Hematopoietic multipotent progenitor cell treated with erythropoietin and hydrocortisone succinate and interleukin-3 and kit ligand, for 17 days (in vitro differentiated cells): ENCODE data around the gene OR2H1.

Source experiments
- DNase-seq: peaks from one replicate; pipeline ENCODE4 v3.0.0-alpha.2; 2015; ENCODE audit warnings: low spot score

The OR2H1 gene

GRCh38 chr6:29483735-29484134 lies 26.8 kb downstream of the OR2H1 start:
- no peak for DNase-seq

DNA sequence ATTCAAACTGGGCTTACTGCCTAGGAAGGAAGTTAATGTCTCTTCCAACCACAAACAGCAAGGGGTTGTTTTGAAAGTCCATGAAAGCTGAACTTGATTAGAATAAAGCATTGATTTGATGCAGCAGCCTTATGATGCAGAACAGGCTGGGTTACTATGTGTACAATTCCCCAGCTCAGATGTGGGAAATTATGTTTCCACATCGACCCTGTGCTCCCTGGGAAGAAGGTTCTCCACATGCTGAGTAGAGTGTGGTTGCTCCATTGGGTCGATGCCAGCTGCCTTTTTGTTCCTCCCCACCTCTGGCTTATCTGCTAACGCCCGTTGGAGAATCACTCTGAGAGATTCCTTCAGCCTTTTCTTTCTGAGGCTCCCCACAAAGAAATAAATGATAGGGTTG lies 29.6 kb downstream of the OR2H1 start:
- DNase-seq, result no peak

- DNase-seq, result no peak
These were observed 30.2 kb downstream of the OR2H1 start for GRCh38 chr6:29487131-29487530.

- no peak for DNase-seq
These were observed 30.7 kb downstream of the OR2H1 start, which contains the start of gene MAS1L for GRCh38 chr6:29487660-29488059. Gene MAS1L, minus strand, starts transcription at chr6:29487956. Its CDS starts 54 bp downstream, at chr6:29487902.

DNA sequence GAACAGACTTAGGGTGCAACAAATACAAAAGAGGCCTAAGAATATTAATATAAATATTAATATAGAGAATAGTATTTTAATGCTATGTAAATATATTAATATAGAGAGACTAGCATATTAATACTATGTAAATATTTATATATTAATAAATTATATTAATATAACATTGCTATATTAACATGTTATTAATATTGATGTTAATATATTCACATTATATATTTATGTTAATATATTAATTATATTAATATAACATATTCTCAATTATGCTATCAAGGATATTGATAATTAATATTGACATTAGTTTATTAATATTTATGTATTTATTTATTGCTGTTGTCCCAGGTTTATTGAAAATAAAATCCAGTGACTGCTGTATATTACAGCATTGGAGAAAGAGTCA lies 31.9 kb downstream of the OR2H1 start:
- DNase-seq, result no peak

DNA sequence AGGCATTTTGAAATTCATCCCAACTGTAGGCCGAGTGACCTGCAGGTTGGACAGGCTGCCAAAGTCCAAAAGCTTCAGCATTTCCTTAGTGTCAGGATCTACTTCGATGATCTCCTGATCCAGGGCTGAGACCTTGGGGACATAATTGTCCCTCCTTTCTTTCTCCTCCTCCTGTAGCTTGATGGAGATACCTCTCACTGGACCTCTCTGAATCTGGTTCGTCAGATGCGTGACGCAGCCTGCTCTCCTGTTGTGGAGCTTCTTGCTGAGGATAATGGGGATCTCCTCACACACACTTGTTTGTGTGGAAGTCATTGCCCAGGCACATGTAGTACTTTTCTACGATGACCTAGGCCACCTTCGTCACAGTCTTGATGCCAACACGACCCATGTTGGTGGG lies 32.3 kb downstream of the OR2H1 start:
- no peak for DNase-seq

DNA sequence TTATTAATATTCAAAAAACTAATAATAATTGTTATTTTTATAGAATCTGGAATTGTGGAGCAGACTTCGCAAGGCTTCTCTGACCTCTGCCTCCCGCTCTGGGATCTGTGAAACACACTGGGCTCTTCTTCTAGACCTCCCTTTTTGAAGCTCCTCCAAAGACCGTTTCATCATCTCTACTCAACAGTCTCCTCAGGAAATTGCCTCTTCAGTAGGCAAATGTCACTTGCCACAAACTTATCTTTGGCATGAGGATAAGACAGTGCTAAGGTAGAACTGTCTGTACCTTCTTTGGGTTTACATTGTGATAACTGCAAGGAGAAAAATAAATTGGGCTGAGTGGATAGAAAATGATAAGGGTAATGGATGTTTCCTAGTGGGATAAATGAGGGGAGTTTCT lies 33.1 kb downstream of the OR2H1 start:
- no peak for DNase-seq

- DNase-seq, result no peak
These were observed 33.6 kb downstream of the OR2H1 start for GRCh38 chr6:29490552-29490951.

DNA sequence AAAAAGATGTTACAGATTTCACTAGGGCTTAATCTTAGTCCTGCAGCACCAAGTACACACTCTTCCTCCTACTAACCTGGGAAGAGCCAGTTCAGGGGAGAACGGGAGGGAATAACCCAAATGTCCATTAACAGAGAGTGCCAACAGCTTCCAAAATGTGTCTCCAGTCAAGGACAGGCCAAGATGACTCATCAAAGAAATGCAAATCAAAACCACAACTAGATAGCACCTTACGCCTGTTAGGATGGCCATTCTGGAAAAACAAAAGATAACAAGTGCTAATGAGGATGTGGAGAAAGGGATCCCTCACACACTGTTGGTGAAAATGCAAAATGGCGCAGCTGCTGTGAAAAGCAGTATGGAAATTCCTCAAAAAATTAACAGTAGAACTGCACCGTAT lies 34.6 kb downstream of the OR2H1 start:
- DNase-seq, result no peak

- DNase-seq, result no peak
These were observed 36.3 kb downstream of the OR2H1 start for GRCh38 chr6:29493261-29493660.

DNA sequence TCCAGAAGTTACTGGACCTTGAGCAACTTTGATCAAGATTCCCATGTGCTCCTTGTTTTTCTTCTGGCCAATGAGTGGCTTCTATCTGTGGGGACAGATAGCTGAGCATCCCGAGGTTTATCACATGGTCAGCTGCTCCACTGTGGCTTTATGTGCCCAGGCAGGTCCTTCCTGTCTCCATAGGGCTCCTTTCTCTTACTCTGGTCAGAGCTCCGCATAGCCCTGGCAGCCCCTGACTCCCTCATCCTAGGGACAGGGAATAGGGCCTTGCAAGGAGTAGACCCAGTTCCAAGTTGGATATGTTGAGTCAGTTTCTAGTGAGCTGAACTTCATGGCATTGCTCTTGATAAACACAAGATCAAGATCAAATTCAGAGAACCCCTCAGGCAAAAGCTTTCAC lies 37.2 kb downstream of the OR2H1 start:
- DNase-seq, result no peak

DNA sequence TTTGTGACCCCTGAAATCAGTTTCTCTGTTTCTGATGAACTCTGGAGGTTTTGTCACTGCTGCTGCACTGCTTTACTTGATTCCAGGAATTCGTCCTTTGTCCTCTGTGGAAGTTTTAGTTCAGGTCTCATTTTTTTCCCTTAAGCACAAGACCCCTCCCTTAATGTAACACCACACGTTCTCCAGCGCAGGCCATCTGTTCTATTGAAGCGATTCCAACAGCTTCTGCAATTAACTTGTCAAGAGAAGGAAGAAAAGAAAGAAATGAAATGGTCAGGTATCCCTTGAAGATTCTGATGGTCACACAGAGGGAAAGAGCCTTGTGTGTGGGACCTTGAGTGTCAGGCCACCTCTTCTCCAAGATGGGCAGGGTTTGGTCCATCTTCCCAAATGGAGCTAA lies 38.6 kb downstream of the OR2H1 start:
- no peak for DNase-seq

- DNase-seq, result no peak
These were observed 40.0 kb downstream of the OR2H1 start for GRCh38 chr6:29496961-29497360.

DNA sequence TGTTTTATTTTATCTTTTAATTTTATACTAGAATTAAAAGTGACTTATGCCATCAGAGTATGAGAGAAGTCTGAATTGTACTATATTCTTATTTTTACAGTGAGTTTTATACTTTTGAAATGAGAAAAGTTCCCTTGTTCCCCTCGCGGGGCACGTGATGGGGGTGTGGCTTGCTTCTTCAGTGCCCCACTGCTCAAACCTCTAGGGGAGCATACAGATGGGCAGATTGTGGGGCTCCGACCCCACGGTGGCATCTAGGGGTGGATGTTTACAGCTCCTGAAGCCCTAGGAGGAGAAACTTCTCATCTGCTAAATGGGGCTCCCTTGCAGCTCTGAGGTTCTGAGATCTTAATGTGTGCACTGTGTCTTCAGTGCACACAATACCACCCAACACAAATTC lies 42.7 kb downstream of the OR2H1 start:
- DNase-seq, result no peak

DNA sequence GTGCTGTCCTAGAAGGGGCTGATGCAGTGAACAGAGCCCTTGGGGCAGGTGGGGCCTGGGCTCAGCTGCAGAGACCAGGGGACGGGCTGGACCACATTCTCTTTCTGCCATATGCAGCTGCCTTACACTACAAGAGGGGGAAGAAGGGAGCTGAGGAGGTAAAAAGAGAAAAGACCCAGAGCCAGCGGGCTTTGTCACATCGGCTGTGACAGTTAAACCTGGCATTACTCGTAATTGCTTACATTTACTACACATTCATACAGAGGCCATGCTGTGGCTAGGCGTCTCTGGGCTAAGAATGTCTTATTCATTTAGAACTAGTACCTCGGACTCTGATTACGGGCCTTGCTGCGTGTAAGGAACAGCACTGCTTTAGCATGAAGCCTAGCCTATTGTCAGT lies 43.6 kb downstream of the OR2H1 start:
- no peak for DNase-seq

GRCh38 chr6:29501106-29501505 lies 44.2 kb downstream of the OR2H1 start:
- DNase-seq, result no peak

GRCh38 chr6:29502181-29502580 lies 45.2 kb downstream of the OR2H1 start:
- no peak for DNase-seq

- DNase-seq, result no peak
These were observed 45.6 kb downstream of the OR2H1 start for GRCh38 chr6:29502597-29502996.

DNA sequence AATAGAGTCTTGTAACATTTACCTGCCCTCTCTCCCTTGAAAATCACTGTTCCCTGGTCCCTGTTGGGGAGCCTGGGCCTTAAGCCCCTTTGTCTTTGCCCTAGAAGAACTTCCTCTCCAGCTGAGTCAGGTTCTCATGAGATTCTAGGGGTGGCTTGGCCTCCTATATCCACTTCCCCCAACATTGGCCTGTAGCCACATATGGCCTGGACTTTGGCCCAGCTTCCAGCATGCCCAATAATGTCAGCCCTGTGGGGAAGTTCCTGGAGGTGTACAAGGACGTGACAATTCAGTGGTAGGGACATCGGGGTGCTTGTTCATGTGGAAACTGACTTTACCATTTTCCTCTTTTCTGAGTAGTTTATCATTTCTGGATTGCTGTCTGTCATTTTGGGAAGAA lies 48.0 kb downstream of the OR2H1 start:
- no peak for DNase-seq

DNA sequence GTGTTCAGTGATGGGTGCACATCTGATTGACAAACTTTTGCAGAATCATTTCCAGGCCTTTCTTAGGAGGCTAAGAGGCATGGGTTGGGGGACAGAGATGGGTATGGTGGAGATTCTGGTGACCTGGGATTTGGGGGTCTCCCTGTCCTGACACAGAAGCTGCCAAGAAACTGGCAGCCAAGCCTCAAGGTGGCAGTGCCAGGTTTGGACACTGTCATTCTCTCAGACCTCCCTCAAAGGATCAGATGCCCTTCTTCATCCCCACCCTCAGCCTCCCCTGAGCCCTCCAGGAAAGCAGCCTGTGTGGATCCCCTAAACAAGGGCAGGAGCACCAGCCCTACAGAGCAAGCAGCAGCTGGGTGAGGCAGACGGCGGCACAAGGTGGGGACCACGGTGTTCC lies 48.9 kb downstream of the OR2H1 start:
- no peak for DNase-seq

GRCh38 chr6:29506446-29507067 lies 49.6 kb downstream of the OR2H1 start:
- no peak for DNase-seq

GRCh38 chr6:29507319-29507718 lies 50.4 kb downstream of the OR2H1 start:
- no peak for DNase-seq

DNA sequence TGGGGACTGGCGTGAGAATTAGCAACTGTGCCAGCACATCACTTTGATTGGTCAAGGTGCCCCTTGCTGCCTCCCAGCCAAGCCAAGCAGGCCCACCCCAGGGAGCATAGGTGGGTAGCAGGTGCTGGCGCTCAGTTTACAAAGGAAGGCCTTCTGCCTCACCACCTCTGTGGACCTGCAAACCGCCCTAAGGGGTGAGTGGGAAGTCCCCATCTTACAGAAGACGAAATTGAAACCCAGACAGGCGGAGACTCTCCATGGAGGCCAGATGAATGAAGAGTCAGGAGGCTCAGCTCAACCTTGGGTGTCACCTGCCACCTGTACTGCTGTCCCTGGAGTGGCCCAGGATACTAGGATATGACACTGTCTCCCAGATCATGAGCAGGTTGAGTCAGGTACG lies 52.3 kb downstream of the OR2H1 start:
- DNase-seq, result no peak

GRCh38 chr6:29509711-29510110 lies 52.8 kb downstream of the OR2H1 start:
- no peak for DNase-seq

DNA sequence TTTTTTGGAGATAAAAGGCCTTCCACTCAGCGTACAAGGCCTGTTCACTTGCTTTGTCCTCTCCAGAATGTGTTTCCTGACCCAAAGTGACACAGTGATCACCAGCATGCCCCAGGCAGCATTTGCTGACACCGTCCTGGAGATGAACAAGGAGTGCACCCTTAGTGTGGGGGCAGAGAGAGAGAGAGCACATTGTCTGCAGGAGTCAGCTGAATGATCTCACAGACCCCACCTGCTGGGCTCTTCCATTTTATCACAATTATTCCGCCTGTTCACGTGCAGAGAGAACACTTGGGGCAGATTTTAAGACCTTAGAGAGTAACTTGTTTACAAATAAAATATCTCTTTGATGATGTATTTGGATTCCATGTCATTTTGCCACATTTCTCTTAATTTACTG lies 53.2 kb downstream of the OR2H1 start:
- no peak for DNase-seq
